HepG2 (cell line): ENCODE data around the gene OSBPL2. TPM values are rescaled to one million over a fixed set of nuclear protein-coding genes. Genes with fewer than 3 reads are reported as not detected.

Experiments
- ATAC-seq: fragments of 200-7000 bp; cut with Tn5 transposase; 3 replicates; pipeline ENCODE4 v1.9.1; 2020; ENCODE audit warnings: mild to moderate bottlenecking, moderate library complexity
- BruUV-seq: library from RNA; stranded (reverse); fragments of 400-500 nt; replicated peaks from 2 replicates; lab custom pipeline; 2021; lab: Mats Ljungman, UMichigan
- CTCF ChIA-PET: fragments of 300-600 bp; formaldehyde crosslinking; extraction: SDS; loops from one replicate; lab custom pipeline; 2021; ENCODE audit warnings: low total read pairs, inconsistent platforms, low intra/inter-chr PET ratio; lab: Yijun Ruan, JAX
- POLR2A ChIA-PET: fragments of 350-600 bp; sonication (Branson Sonifier 250); formaldehyde crosslinking; loops from one replicate; lab custom pipeline; 2020; ENCODE audit warnings: antibody characterized with exemption, inconsistent platforms; lab: Yijun Ruan, JAX
- DNase-seq: peaks from one replicate; pipeline ENCODE4 v3.0.0-alpha.2; 2015; ENCODE audit warnings: low spot score
- FAIRE-seq: peaks from 3 replicates; lab custom pipeline; 2011; peaks lifted over from hg19 to GRCh38; lab: Jason Lieb, UNC
- H2AFZ ChIP-seq: one replicate; pipeline ENCODE4 v1.6.1; 2011; ENCODE audit warnings: low read length, inconsistent platforms
- H3K27ac ChIP-seq: fragments of 300-600 bp; 3 replicates; pipeline ENCODE4 v1.8.0; 2011; ENCODE audit warnings: mixed run types, mild to moderate bottlenecking, mixed read lengths, low read length, inconsistent platforms; ENCODE audit not compliant: insufficient read depth; ENCODE audit errors: extremely low read length
- H3K27me3 ChIP-seq, 2 experiments: fragments of 200-600 bp in 1 of 2; 2 replicates in 1 of 2; 3 replicates in 1 of 2; pipeline versions ENCODE4 v1.6.0 to v1.8.0; 2011; ENCODE audit warnings: low read length in 2 of 2, mild to moderate bottlenecking in 2 of 2, moderate library complexity in 2 of 2, inconsistent platforms in 1 of 2; ENCODE audit not compliant: insufficient read depth in 2 of 2, control insufficient read depth in 1 of 2
- H3K36me3 ChIP-seq, 2 experiments: fragments of 200-600 bp in 1 of 2; replicated peaks in 1 of 2; 2 replicates in 1 of 2; 3 replicates in 1 of 2; pipeline versions ENCODE4 v1.5.1 to v1.8.0; 2011; ENCODE audit warnings: low read length in 2 of 2, inconsistent platforms in 1 of 2; ENCODE audit not compliant: insufficient read depth in 2 of 2, control insufficient read depth in 1 of 2
- H3K4me1 ChIP-seq: 2 replicates; pipeline ENCODE4 v1.5.1; 2012; ENCODE audit warnings: low read length, inconsistent platforms; ENCODE audit not compliant: insufficient read depth
- H3K4me2 ChIP-seq: 2 replicates; pipeline ENCODE4 v1.6.0; 2011; ENCODE audit warnings: low read depth, low read length, inconsistent platforms
- H3K4me3 ChIP-seq, 3 experiments: fragments of 200-600 bp in 1 of 3; sonication (generic), shearing (Covaris generic) in 1 of 3; replicated peaks in 1 of 3; 2 replicates each; pipeline ENCODE4 v1.5.1; 2011 to 2016; ENCODE audit warnings: low read length in 3 of 3, inconsistent platforms in 2 of 3, low read depth in 2 of 3, mild to moderate bottlenecking in 2 of 3, control low read depth in 1 of 3, mixed read lengths in 1 of 3; ENCODE audit not compliant: insufficient read depth in 1 of 3
- H3K79me2 ChIP-seq: one replicate; pipeline ENCODE4 v1.6.1; 2011; ENCODE audit warnings: low read length, inconsistent platforms; ENCODE audit not compliant: insufficient read depth
- H3K9ac ChIP-seq: 2 replicates; pipeline ENCODE4 v1.6.0; 2011; ENCODE audit warnings: mild to moderate bottlenecking, low read depth, low read length, inconsistent platforms; ENCODE audit not compliant: insufficient read depth
- H3K9me3 ChIP-seq: 2 replicates; pipeline ENCODE4 v1.5.1; 2012; ENCODE audit warnings: mild to moderate bottlenecking, low read length
- H4K20me1 ChIP-seq: 2 replicates; pipeline ENCODE4 v1.6.0; 2011; ENCODE audit warnings: inconsistent platforms, mild to moderate bottlenecking, low read length, moderate library complexity; ENCODE audit not compliant: insufficient read depth
- ADNP ChIP-seq: sonication (generic); formaldehyde crosslinking; IDR thresholded peaks from 2 replicates; pipeline ENCODE4 v1.4.0; 2020; ENCODE audit warnings: missing genetic modification reagents
- CHD4 ChIP-seq: fragments of 200-600 bp; sonication (generic); IDR thresholded peaks from 2 replicates; pipeline ENCODE4 v1.7.0; 2017; ENCODE audit warnings: mild to moderate bottlenecking, low read length, borderline replicate concordance
- SOX6 ChIP-seq, 2 experiments: fragments of 450-650 bp in 1 of 2; sonication (generic) in 1 of 2; formaldehyde crosslinking in 1 of 2; IDR thresholded peaks; 2 replicates each; pipeline versions ENCODE4 v1.4.0 to v1.6.1; 2017 to 2020; ENCODE audit warnings: antibody characterized with exemption in 1 of 2, mild to moderate bottlenecking in 1 of 2, missing genetic modification reagents in 1 of 2
- TOPORS ChIP-seq: sonication (generic); formaldehyde crosslinking; IDR thresholded peaks from 2 replicates; pipeline ENCODE4 v1.8.0; 2023; ENCODE audit warnings: mild to moderate bottlenecking, missing genetic modification reagents
- UBTF ChIP-seq: sonication (generic); formaldehyde crosslinking; IDR thresholded peaks from 2 replicates; pipeline ENCODE4 v1.4.0; 2020; ENCODE audit warnings: mild to moderate bottlenecking, missing genetic modification reagents
- ZNF562 ChIP-seq: sonication (generic); formaldehyde crosslinking; IDR thresholded peaks from 2 replicates; pipeline ENCODE4 v1.8.0; 2022; ENCODE audit warnings: missing genetic modification reagents, borderline replicate concordance
- ZNF615 ChIP-seq: sonication (generic); formaldehyde crosslinking; IDR thresholded peaks from 2 replicates; pipeline ENCODE4 v1.5.0; 2020; ENCODE audit warnings: mild to moderate bottlenecking, missing genetic modification reagents, borderline replicate concordance
- ZNF629 ChIP-seq: sonication (generic); formaldehyde crosslinking; conservative IDR thresholded peaks from 2 replicates; pipeline ENCODE4 v1.5.0; 2020; ENCODE audit warnings: missing genetic modification reagents
- ZNF709 ChIP-seq: sonication (generic); formaldehyde crosslinking; IDR thresholded peaks from 2 replicates; pipeline ENCODE4 v1.5.0; 2020; ENCODE audit warnings: mild to moderate bottlenecking, missing genetic modification reagents
- WGBS: methylation state at CpG from one replicate; pipeline ENCODE4 v1.1.6; 2017; ENCODE audit warnings: low lambda C conversion rate; 5-methylcytosine and 5-hydroxymethylcytosine counted together
- in situ Hi-C: cut with HindIII; loops from 2 replicates; pipeline ENCODE4 v1.10.0; 2017; ENCODE audit warnings: low pct_unique_long_range_greater_than_20kb; ENCODE audit not compliant: extremely low pct_ligation_motif_present
- intact Hi-C: fragments of 100-400 bp; cut with micrococcal nuclease; formaldehyde crosslinking; loops from one replicate; pipeline ENCODE4 v1.10.0; 2022; ENCODE audit not compliant: unreplicated experiment
- polyA plus RNA-seq, 8 experiments: library from polyadenylated mRNA; depleted of rRNA in 3 of 8; stranded (reverse) in 7 of 8; unstranded in 1 of 8; fragments of >200 nt; fragmentation: Illumina TruSeq in 4 of 8; extraction: Trizol in 4 of 8; gene quantifications; 2 replicates each; pipeline versions ENCODE4 v1.2.1 to v1.2.3, GENCODE V29; 2011 to 2016; ENCODE audit warnings: low read depth in 4 of 8, missing spikeins in 1 of 8, mixed read lengths in 1 of 8; ENCODE audit not compliant: insufficient read depth in 1 of 8
- total RNA-seq, 5 experiments: library from RNA; depleted of rRNA; stranded (reverse); fragments of >200 nt; fragmentation: Illumina TruSeq; extraction: Trizol; gene quantifications; 2 replicates each; pipeline ENCODE4 v1.2.3, GENCODE V29; 2016; ENCODE audit warnings: low read depth in 1 of 5
- TF ChIP-seq, protein P1 (sequence below): IDR thresholded peaks from 2 replicates; pipeline ENCODE4 v1.6.1; 2016; ENCODE audit warnings: low read depth
- TF ChIP-seq, protein P2 (sequence below): sonication (generic); formaldehyde crosslinking; IDR thresholded peaks from 2 replicates; pipeline ENCODE4 v1.5.0; 2020; ENCODE audit warnings: mild to moderate bottlenecking, missing genetic modification reagents

Gene OSBPL2
- total and polyA plus RNA-seq, 2 of the 13 experiments (the other 11 are each of a cell fraction or from before 2014, with no cell fraction given), result 18.5 to 37.4 TPM

DNA sequence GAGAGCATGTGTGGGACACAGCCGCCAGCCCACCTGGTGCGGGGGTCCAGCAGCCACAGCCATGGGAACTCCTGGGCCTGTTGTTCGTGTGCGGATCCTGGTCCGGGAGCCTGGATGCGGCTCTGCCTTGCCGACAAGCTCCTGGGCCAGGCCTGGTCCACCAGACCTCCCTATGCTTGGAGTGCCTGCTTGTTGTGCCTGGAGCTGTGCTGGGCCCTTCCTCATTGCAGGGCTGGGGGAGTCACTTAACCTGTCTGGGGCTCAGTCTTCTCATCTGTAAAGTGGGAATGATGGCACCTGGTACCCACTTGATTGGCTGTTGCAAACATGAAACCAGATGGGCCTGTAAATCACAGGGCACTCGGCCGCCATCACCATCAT, 2.6 kb upstream of the OSBPL2 start (continued):
- TF ChIP-seq UBTF (CRISPR knock-in tag) (no peak), ADNP (CRISPR knock-in tag) (0 out of 2 replicates have a peak, but pooled peaks have one; percentile 8), CHD4 (peak; percentile 59; the same call in 1 of the 2 replicates), ZNF629 (peak; percentile 92), ZNF615 (no peak)
- TF ChIP-seq, protein P1, sequence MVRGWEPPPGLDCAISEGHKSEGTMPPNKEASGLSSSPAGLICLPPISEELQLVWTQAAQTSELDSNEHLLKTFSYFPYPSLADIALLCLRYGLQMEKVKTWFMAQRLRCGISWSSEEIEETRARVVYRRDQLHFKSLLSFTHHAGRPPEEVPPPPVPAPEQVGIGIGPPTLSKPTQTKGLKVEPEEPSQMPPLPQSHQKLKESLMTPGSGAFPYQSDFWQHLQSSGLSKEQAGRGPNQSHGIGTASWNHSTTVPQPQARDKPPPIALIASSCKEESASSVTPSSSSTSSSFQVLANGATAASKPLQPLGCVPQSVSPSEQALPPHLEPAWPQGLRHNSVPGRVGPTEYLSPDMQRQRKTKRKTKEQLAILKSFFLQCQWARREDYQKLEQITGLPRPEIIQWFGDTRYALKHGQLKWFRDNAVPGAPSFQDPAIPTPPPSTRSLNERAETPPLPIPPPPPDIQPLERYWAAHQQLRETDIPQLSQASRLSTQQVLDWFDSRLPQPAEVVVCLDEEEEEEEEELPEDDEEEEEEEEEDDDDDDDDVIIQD (CRISPR knock-in tag), result no peak

DNA sequence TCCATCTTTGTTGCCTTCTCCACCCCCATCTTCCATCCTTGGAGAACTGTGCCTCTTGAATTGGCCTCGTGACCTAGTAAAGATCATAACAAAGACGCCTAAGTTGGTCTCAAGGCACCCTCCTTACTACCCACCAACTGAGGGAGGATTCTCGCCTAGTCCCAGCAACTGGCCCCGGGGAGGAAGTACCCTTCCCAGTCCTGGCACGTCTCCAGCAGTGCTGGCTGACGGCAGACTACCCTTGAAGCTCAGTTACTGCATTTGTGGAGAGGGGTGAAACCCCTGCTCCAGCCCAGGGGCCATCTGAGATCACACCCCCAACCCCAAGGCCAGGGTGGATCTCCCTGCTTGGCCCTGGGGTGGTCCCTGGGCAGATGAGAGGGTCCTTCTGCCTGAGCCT, 2.1 kb upstream of the OSBPL2 start:
- Histone ChIP-seq H2AFZ (no peak overlapping the region), H3K27ac (no peak overlapping the region), H3K36me3 (peaks cover 0 to 8% of the 10 kb centered on the region in 2 experiments; a peak in 3 of 5 replicates), H4K20me1 (peaks cover 22% of the 10 kb centered on the region), H3K4me1 (peaks cover 36% of the 10 kb centered on the region), H3K27me3 (peaks cover 5 to 22% of the 10 kb centered on the region in 2 experiments; a peak in 3 of 5 replicates), H3K9me3 (no peaks in the 10 kb centered on the region), H3K4me2 (no peak overlapping the region), H3K9ac (no peak overlapping the region), H3K4me3 (no peak overlapping the region), H3K79me2 (peaks cover 24% of the 10 kb centered on the region)
- no peak for ATAC-seq
- ChIA-PET POLR2A (no interaction called here), CTCF (no interaction called here)
- 13% methylated on average over 6 of the region's 6 CpGs for WGBS
- no peak for DNase-seq
- TF ChIP-seq ZNF562 (CRISPR knock-in tag) (no peak), ZNF709 (CRISPR knock-in tag) (0 out of 2 replicates have a peak, but pooled peaks have one; percentile 4), TOPORS (0 out of 2 replicates have a peak, but pooled peaks have one; percentile 8), SOX6 (IDR thresholded peaks at IDR 0.05) (no peak), SOX6 (CRISPR knock-in tag; IDR thresholded peaks at IDR 0.05) (no peak)
- TF ChIP-seq, protein P2, sequence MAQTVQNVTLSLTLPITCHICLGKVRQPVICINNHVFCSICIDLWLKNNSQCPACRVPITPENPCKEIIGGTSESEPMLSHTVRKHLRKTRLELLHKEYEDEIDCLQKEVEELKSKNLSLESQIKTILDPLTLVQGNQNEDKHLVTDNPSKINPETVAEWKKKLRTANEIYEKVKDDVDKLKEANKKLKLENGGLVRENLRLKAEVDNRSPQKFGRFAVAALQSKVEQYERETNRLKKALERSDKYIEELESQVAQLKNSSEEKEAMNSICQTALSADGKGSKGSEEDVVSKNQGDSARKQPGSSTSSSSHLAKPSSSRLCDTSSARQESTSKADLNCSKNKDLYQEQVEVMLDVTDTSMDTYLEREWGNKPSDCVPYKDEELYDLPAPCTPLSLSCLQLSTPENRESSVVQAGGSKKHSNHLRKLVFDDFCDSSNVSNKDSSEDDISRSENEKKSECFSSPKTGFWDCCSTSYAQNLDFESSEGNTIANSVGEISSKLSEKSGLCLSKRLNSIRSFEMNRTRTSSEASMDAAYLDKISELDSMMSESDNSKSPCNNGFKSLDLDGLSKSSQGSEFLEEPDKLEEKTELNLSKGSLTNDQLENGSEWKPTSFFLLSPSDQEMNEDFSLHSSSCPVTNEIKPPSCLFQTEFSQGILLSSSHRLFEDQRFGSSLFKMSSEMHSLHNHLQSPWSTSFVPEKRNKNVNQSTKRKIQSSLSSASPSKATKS (CRISPR knock-in tag), result no peak
- BruUV-seq, result no TSS peak
- FAIRE-seq, result no peak
- in situ Hi-C loops (no loop called here), intact Hi-C loops (loop anchor here (5.0 kb wide), 1 partner anchor 141 kb away; no protein-coding TSS in a partner anchor)
